ENCODE data around the gene HARS1. TPM values are rescaled to one million over a fixed set of nuclear protein-coding genes. Genes with fewer than 3 reads are reported as not detected.

The HARS1 gene
- total and polyA plus RNA-seq, 2 of the 13 experiments (the other 11 are each of a cell fraction or from before 2014, with no cell fraction given): 36.9 to 66.2 TPM

DNA sequence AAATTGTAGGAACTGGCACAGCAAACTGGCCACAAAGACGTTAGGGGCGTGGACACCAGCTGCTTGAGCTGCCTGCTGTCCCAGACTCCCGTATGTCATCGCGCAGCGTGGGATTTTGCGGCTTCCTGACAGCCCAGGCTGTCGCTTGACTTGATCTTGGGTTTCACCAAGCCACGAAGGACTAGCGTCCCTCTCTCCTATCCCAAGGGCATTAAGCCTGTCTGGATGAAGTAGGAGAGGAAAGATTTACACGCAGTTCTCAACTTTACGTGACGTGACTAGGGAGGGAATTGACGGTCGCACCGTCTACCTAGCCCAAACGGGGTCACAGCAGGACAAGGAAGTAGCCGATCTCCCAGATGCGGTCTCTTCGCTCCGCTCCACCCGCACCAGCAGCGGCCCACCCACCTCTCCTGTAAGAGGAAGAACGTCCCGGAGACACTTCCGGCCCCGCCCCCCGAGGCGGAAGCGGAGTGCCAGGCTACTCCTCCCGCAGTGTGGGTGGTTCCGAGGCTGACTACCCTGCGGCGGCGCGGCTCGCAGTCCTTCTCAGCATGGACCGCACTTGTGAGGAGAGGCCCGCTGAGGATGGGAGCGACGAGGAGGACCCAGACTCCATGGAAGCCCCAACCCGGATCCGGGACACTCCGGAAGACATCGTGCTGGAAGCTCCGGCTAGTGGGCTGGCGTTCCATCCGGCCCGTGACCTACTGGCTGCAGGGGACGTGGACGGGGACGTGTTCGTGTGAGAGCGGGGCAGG lies 26.6 kb downstream of the HARS1 start, which contains the start of gene WDR55 (continued):
- TF ChIP-seq ZSCAN22 (CRISPR knock-in tag; IDR thresholded peaks at IDR 0.05) (no peak), ZNF160 (CRISPR knock-in tag; IDR thresholded peaks at IDR 0.05) (0 out of 2 replicates have a peak, but pooled peaks have one; percentile 51), ZNF354B (CRISPR knock-in tag; IDR thresholded peaks at IDR 0.05) (no peak), SP2 (CRISPR knock-in tag; IDR thresholded peaks at IDR 0.05) (peak; percentile 75), POLR2G (IDR thresholded peaks at IDR 0.05; ENCODE audit: low read depth, low read length) (peak; percentile 96), TRIM24 (CRISPR knock-in tag; IDR thresholded peaks at IDR 0.05) (no peak), SIN3B (IDR thresholded peaks at IDR 0.05; ENCODE audit: low read length) (no peak; the same call in 1 of the 2 replicates), CENPT (CRISPR knock-in tag; IDR thresholded peaks at IDR 0.05; ENCODE audit: low read depth) (no peak), ZNF737 (CRISPR knock-in tag; IDR thresholded peaks at IDR 0.05; ENCODE audit: borderline replicate concordance) (no peak), ZNF431 (CRISPR knock-in tag; IDR thresholded peaks at IDR 0.05; ENCODE audit: borderline replicate concordance, low read depth) (no peak), NFKB2 (CRISPR knock-in tag; IDR thresholded peaks at IDR 0.05; ENCODE audit: borderline replicate concordance) (no peak; the same call in 1 of the 2 replicates), HOXA5 (CRISPR knock-in tag; IDR thresholded peaks at IDR 0.05) (no peak; the same call in 1 of the 2 replicates), ZNF124 (CRISPR knock-in tag; IDR thresholded peaks at IDR 0.05) (peak; percentile 62; the same call in 1 of the 2 replicates)
- TF ChIP-seq, protein P1, sequence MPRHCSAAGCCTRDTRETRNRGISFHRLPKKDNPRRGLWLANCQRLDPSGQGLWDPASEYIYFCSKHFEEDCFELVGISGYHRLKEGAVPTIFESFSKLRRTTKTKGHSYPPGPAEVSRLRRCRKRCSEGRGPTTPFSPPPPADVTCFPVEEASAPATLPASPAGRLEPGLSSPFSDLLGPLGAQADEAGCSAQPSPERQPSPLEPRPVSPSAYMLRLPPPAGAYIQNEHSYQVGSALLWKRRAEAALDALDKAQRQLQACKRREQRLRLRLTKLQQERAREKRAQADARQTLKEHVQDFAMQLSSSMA (CRISPR knock-in tag; IDR thresholded peaks at IDR 0.05): no peak
- TF ChIP-seq, protein P2, sequence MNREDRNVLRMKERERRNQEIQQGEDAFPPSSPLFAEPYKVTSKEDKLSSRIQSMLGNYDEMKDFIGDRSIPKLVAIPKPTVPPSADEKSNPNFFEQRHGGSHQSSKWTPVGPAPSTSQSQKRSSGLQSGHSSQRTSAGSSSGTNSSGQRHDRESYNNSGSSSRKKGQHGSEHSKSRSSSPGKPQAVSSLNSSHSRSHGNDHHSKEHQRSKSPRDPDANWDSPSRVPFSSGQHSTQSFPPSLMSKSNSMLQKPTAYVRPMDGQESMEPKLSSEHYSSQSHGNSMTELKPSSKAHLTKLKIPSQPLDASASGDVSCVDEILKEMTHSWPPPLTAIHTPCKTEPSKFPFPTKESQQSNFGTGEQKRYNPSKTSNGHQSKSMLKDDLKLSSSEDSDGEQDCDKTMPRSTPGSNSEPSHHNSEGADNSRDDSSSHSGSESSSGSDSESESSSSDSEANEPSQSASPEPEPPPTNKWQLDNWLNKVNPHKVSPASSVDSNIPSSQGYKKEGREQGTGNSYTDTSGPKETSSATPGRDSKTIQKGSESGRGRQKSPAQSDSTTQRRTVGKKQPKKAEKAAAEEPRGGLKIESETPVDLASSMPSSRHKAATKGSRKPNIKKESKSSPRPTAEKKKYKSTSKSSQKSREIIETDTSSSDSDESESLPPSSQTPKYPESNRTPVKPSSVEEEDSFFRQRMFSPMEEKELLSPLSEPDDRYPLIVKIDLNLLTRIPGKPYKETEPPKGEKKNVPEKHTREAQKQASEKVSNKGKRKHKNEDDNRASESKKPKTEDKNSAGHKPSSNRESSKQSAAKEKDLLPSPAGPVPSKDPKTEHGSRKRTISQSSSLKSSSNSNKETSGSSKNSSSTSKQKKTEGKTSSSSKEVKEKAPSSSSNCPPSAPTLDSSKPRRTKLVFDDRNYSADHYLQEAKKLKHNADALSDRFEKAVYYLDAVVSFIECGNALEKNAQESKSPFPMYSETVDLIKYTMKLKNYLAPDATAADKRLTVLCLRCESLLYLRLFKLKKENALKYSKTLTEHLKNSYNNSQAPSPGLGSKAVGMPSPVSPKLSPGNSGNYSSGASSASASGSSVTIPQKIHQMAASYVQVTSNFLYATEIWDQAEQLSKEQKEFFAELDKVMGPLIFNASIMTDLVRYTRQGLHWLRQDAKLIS (CRISPR knock-in tag; IDR thresholded peaks at IDR 0.05): no peak
- TF ChIP-seq, protein P3, sequence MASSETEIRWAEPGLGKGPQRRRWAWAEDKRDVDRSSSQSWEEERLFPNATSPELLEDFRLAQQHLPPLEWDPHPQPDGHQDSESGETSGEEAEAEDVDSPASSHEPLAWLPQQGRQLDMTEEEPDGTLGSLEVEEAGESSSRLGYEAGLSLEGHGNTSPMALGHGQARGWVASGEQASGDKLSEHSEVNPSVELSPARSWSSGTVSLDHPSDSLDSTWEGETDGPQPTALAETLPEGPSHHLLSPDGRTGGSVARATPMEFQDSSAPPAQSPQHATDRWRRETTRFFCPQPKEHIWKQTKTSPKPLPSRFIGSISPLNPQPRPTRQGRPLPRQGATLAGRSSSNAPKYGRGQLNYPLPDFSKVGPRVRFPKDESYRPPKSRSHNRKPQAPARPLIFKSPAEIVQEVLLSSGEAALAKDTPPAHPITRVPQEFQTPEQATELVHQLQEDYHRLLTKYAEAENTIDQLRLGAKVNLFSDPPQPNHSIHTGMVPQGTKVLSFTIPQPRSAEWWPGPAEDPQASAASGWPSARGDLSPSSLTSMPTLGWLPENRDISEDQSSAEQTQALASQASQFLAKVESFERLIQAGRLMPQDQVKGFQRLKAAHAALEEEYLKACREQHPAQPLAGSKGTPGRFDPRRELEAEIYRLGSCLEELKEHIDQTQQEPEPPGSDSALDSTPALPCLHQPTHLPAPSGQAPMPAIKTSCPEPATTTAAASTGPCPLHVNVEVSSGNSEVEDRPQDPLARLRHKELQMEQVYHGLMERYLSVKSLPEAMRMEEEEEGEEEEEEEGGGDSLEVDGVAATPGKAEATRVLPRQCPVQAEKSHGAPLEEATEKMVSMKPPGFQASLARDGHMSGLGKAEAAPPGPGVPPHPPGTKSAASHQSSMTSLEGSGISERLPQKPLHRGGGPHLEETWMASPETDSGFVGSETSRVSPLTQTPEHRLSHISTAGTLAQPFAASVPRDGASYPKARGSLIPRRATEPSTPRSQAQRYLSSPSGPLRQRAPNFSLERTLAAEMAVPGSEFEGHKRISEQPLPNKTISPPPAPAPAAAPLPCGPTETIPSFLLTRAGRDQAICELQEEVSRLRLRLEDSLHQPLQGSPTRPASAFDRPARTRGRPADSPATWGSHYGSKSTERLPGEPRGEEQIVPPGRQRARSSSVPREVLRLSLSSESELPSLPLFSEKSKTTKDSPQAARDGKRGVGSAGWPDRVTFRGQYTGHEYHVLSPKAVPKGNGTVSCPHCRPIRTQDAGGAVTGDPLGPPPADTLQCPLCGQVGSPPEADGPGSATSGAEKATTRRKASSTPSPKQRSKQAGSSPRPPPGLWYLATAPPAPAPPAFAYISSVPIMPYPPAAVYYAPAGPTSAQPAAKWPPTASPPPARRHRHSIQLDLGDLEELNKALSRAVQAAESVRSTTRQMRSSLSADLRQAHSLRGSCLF (CRISPR knock-in tag; IDR thresholded peaks at IDR 0.05; ENCODE audit: borderline replicate concordance): no peak
- TF ChIP-seq, protein P4, sequence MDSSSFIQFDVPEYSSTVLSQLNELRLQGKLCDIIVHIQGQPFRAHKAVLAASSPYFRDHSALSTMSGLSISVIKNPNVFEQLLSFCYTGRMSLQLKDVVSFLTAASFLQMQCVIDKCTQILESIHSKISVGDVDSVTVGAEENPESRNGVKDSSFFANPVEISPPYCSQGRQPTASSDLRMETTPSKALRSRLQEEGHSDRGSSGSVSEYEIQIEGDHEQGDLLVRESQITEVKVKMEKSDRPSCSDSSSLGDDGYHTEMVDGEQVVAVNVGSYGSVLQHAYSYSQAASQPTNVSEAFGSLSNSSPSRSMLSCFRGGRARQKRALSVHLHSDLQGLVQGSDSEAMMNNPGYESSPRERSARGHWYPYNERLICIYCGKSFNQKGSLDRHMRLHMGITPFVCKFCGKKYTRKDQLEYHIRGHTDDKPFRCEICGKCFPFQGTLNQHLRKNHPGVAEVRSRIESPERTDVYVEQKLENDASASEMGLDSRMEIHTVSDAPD (CRISPR knock-in tag; IDR thresholded peaks at IDR 0.05): no peak
